Activated gamma-delta T cell (primary cell): ENCODE measurements around the gene TMED7.
"Not testable (repeated sequence)": the region's sequence is repeated elsewhere in the genome, so short reads cannot be mapped to it uniquely, and the experiment has no call there.

Source experiments
- DNase-seq: peaks from one replicate; lab custom pipeline; 2025; lab: John Stamatoyannopoulos, UW
- total RNA-seq, 2 donors: gene quantifications; one replicate each; lab custom pipeline; 2026; lab: John Stamatoyannopoulos, UW

The TMED7 gene
- 34.3 to 41.3 reads per million in 2 donors for total RNA-seq

- DNase-seq, result peak; percentile 99
These were observed at the start of gene TMED7 for GRCh38 chr5:115625579-115626444. TMED7 (minus strand) TSS chr5:115626036; CDS start chr5:115625792, 244 bp downstream.

- DNase-seq, result not testable (repeated sequence)
These were observed 48.9 kb upstream of the TMED7 start for GRCh38 chr5:115674782-115675181.

DNA sequence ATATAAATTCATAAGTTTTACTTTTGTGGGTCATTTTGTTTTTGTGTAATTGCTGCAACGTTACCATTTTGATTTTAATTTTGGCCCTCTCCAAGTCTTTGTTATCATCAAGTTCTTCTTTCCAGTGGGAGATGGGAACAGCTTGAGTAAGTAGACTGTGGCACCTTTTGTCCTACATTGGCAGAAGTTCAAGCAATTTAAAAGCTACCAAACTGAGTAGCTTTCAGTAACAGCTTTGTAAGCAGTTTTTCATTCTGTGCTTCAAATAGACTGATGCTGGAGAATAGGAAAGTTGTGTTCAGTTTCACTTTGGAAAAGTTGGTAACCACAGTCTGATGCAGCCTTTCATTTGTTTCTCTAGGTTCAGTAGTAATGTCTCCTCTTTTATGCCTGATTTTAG lies 47.8 kb upstream of the TMED7 start:
- no peak for DNase-seq

DNA sequence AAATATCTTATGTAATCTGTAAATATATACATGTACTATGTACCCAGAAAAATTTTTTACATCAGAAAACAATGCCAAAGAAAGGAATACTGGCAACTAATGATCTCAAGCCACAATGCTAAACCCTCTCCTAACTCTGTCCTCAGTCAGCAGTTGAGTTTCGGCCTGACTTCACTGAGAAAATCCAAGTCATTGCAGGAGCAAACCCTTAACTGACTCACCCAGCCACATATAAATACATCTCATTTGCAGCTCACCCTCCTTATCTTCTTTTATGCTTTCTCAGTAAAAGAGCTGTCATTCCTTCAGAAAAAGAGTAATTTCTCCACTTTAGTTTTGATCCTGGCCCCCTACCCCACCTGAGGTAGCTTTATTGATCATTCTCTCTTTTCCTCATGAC lies 46.1 kb upstream of the TMED7 start:
- DNase-seq, result no peak

GRCh38 chr5:115666023-115666422 lies 40.2 kb upstream of the TMED7 start:
- no peak for DNase-seq

GRCh38 chr5:115661563-115661962 lies 35.7 kb upstream of the TMED7 start:
- no peak for DNase-seq

GRCh38 chr5:115661101-115661500 lies 35.3 kb upstream of the TMED7 start:
- DNase-seq, result no peak

GRCh38 chr5:115657881-115658233 lies 32.0 kb upstream of the TMED7 start:
- no peak for DNase-seq

DNA sequence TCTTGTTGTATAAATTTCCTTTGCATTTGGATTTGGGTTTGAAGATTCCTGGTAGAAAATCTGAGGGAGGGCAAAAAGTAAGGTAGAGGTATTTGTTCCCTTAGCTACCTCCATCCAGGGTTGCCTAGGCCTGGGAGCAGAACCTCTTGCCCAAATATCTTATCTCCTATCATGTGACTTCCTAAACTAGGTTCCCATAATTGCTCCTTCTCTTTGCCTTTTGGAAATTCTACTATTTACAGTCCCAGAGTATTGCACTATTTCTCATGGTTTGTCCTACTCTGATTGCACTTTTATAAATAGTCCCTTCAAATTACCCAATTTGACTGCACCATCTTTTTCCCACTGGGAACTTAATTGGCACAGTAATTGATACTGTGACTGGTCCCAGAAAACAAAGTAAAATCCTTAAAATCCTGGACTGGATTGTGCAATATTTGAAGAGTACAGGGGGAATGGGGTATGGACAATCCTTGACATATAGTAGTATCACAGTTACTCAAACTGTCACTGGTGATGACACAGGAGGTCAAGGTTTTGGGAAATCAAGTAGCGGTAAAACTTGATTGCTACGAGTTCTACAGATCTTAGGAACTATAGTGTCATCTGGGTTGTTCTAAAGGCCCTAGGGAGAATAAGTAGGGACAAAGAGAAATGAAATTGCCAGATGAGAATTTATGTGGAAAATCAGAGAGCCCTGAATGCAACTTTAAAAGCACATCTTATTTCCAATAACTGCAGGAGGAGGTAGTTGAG lies 31.5 kb upstream of the TMED7 start:
- DNase-seq, result no peak

DNA sequence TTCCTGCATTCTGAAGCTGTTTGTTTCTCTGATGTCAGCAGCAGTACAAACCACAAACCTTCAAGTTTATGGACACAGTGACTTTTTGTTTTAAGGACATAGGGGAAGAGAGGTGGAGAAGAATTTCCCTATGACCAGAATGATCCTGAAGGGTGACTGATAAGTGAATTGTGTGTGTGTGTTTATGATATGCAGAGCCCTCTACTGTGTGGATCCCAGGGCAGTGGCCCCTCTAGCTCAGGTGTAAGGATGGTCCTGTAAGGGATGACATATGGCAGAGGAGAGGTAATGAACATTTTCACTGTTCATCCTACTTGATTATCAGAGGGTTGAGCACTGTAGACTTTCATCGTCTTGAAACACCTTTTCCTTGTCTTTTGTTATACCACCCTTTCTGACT lies 30.6 kb upstream of the TMED7 start:
- DNase-seq, result no peak

DNA sequence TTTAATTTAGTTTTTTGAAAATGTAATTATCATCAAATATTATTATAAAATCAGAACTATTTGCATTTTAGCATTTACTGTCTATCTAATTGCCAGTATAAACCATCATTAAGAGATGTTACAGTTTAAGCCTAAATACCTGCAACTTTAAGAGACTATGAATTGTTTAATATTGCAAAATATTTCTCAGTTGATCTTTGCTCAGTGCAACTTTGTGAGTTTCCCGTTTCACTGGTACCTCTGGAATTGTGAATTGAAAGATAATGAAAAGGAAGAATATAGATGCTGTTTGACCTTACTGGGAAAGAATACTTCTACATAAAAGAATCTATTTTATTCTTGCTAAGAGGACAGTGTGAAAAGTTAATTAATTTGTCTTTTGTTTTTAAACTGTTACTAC lies 30.2 kb upstream of the TMED7 start:
- DNase-seq, result no peak

- DNase-seq, result no peak
These were observed 23.7 kb upstream of the TMED7 start for GRCh38 chr5:115649541-115649940.

DNA sequence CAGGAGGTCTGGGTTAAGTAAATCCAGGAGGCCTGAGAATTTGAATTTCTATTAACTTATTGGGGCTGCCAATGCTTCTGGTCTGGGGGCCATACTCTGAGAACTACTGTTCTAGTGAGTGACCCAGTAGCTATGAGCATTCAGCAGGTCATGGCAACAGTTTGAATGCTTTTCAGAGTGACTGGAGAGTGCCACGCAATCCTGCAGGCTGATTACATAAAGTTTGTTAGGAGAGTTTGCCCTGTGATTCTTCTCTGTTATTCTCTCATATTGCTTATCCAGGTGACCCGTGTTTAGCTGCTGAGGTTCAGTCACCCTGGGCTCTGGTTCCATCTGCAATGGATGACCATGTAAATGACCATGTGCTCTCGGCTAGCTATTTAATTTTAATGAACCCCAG lies 22.2 kb upstream of the TMED7 start:
- no peak for DNase-seq

GRCh38 chr5:115645386-115645785 lies 19.6 kb upstream of the TMED7 start:
- not testable (repeated sequence) for DNase-seq

DNA sequence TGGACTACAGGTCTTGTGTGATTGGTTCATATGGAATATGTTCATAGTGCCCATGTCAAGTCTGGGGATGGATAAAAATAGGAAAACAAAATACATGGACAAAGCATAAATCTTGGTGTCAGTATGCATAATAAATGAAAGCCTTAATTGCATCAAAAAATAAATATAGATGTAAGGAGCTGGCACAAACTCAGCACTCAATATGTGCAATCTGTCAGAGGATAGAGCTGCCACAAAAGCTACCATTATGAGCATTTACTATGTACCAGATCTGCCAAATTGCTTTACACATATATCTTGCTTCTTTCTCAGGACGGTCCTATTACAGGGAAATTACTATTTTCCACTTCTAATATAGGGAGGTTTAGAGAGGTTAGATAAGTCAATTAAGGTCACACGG lies 18.2 kb upstream of the TMED7 start:
- DNase-seq, result no peak

- no peak for DNase-seq
These were observed 16.1 kb upstream of the TMED7 start for GRCh38 chr5:115641948-115642347.

- DNase-seq, result no peak
These were observed 14.4 kb upstream of the TMED7 start for GRCh38 chr5:115640274-115640673.

GRCh38 chr5:115639377-115639776 lies 13.5 kb upstream of the TMED7 start:
- no peak for DNase-seq

DNA sequence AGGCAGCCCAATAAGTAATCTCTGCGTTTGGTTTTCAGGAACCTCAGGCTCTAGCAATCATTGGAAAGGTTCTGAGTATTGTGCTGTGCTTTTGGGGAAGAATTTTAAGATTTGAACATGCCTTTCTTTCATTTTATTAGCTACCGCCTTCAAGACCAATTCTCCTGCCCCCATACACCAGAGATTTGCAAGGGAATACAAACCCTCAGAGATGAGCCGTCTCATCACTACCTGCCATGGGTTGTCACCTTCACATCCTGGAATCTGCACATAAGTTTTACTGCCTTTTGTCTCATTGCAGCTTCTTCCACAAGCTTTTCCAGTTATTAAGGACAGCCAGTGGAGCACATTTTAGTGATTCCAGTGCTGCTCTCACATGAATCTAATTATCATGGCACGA lies 11.7 kb upstream of the TMED7 start:
- DNase-seq, result no peak

DNA sequence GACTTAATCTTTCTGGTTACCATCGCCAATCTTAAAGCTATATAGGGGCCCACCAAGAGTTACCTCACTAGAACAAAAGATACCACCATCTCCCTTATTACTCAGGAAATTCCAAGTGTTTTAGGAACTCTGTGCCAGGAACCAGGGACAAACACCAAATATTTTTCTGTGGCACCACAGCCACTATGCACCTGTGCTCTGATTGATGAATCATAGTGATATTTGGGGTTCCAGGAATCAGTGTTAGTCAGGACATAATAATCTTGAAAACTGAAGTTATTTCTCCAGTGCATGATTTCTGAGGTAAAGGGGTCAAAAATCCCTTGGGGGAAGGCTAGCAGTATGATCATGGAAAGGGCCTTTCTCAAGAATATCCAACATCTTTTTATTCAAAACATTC lies 10.2 kb upstream of the TMED7 start:
- no peak for DNase-seq

DNA sequence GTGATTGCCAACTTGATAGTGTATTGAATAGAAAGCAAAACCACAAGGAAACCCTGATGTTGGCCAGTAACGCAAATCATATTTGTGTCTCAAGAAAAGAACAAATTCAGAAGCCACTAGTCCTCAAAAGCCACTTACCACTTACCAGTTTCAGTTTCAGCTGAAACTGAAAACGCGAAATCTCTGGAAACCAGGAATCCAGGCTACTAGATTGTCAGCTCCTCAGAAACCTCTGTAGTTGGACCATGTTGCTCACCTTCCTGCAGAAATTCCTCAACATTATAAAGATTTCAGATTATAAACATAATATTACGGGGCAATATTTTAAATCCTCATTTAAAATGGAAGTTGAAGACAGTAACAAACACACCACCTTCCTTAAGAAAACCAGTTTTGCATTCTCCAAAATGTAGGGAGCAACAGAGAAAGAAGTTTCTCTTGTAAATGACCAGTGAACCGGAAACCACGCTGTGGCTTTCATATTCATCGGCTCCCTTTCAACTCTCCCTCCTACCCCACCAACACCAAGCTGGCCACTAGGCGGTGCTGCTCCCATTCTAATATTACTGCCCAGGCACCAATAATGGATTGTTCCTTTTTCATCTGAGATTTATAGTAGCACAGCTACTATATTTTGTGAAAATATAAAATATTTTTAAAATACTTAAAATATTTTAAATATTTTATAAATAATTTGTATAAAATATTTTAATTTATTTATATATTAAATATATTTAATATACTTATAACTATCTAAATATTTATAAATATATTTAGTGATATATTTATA lies 8.7 kb upstream of the TMED7 start:
- no peak for DNase-seq

DNA sequence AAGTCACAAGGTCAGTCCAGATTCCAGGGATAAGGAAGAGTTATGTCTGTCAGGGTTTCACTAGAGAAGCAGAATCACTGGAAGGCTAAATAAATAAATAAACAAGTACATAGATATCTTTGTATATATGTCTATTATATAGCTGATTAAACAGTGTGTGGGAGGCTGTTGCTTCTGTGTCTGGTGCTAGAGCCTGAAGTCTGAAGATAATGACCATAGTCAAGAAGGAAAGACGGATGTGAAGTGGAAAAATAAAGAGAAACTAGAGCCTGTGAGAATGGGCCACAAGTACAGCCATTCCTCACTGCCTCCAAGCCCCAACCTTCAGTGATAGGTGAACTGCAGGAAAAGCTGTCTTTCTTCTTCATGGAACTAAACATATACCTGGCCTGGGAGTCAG lies 4.1 kb upstream of the TMED7 start:
- DNase-seq, result no peak
